Endothelial cell of umbilical vein (primary cell): ENCODE measurements around the gene SUCLG2. TPM values are rescaled to one million over a fixed set of nuclear protein-coding genes. Genes with fewer than 3 reads are reported as not detected.
A peak's percentile ranks its signal among the peaks of the same experiment; 100 is the strongest.

Experiments used
- BruUV-seq: library from RNA; stranded (reverse); fragments of 400-500 nt; replicated peaks from 2 replicates; lab custom pipeline; 2021; lab: Mats Ljungman, UMichigan
- CTCF ChIA-PET: fragments of 300-600, 350-600 bp; sonication (Branson Sonifier 250); formaldehyde crosslinking; loops from one replicate; lab custom pipeline; 2021; ENCODE audit warnings: antibody characterized with exemption, inconsistent platforms; lab: Charles Lee
- POLR2A ChIA-PET: fragments of 300-600, 350-600 bp; sonication (Branson Sonifier 250); formaldehyde crosslinking; loops from one replicate; lab custom pipeline; 2021; ENCODE audit warnings: antibody characterized with exemption, inconsistent platforms; lab: Charles Lee
- DNase-seq: peaks from one replicate; pipeline ENCODE4 v3.0.0-alpha.2; 2011; ENCODE audit warnings: low read depth, low spot score
- FAIRE-seq: peaks from 2 replicates; lab custom pipeline; 2011; peaks lifted over from hg19 to GRCh38; lab: Jason Lieb, UNC
- H2AFZ ChIP-seq: 2 replicates; pipeline ENCODE4 v1.6.0; 2012; ENCODE audit warnings: low read depth, low read length, control low read depth, inconsistent platforms
- H3K27ac ChIP-seq: 2 replicates; pipeline ENCODE4 v1.5.1; 2011; ENCODE audit warnings: low read depth, mild to moderate bottlenecking, control low read depth, low read length, moderate library complexity; ENCODE audit not compliant: insufficient read depth
- H3K27me3 ChIP-seq, 2 experiments: 2 replicates each; pipeline versions ENCODE4 v1.6.0 to v1.6.1; 2011; ENCODE audit warnings: low read length in 2 of 2, mixed read lengths in 1 of 2; ENCODE audit not compliant: control insufficient read depth in 2 of 2, insufficient read depth in 2 of 2
- H3K36me3 ChIP-seq, 2 experiments: 2 replicates in 1 of 2; 3 replicates in 1 of 2; pipeline ENCODE4 v1.5.1; 2011; ENCODE audit warnings: low read length in 2 of 2, mild to moderate bottlenecking in 1 of 2, moderate library complexity in 1 of 2; ENCODE audit not compliant: control insufficient read depth in 2 of 2, insufficient read depth in 2 of 2; ENCODE audit errors: extremely low read depth in 1 of 2
- H3K4me1 ChIP-seq: 3 replicates; pipeline ENCODE4 v1.5.1; 2011; ENCODE audit warnings: mild to moderate bottlenecking, low read length; ENCODE audit not compliant: control insufficient read depth, insufficient read depth; ENCODE audit errors: extremely low read depth
- H3K4me2 ChIP-seq: 2 replicates; pipeline ENCODE4 v1.6.1; 2011; ENCODE audit warnings: low read length, control low read depth, mixed read lengths; ENCODE audit not compliant: insufficient read depth
- H3K4me3 ChIP-seq, 3 experiments: fragments of 200-600 bp in 1 of 3; sonication (generic), shearing (Covaris generic) in 1 of 3; replicated peaks in 1 of 3; 2 replicates each; pipeline ENCODE4 v1.5.1; 2011 to 2016; ENCODE audit warnings: control low read depth in 3 of 3, low read length in 3 of 3, mild to moderate bottlenecking in 2 of 3, inconsistent platforms in 1 of 3, low read depth in 1 of 3, moderate library complexity in 1 of 3; ENCODE audit not compliant: insufficient read depth in 1 of 3
- H3K79me2 ChIP-seq: 2 replicates; pipeline ENCODE4 v1.6.0; 2012; ENCODE audit warnings: low read length, inconsistent platforms; ENCODE audit not compliant: control insufficient read depth, insufficient read depth
- H3K9ac ChIP-seq: replicated peaks from 2 replicates; pipeline ENCODE3; 2011; ENCODE audit warnings: low read length, control low read depth; ENCODE audit not compliant: insufficient read depth; ENCODE audit errors: extremely low read depth
- H3K9me1 ChIP-seq: replicated peaks from 3 replicates; pipeline ENCODE4 v1.6.0; 2011; ENCODE audit warnings: mild to moderate bottlenecking, low read length; ENCODE audit not compliant: control insufficient read depth, insufficient read depth; ENCODE audit errors: extremely low read depth
- H3K9me3 ChIP-seq: replicated peaks from 2 replicates; pipeline ENCODE4 v1.5.1; 2012; ENCODE audit warnings: low read length, inconsistent platforms; ENCODE audit not compliant: control insufficient read depth, insufficient read depth
- H4K20me1 ChIP-seq: replicated peaks from 2 replicates; pipeline ENCODE3; 2011; ENCODE audit warnings: mild to moderate bottlenecking, low read length; ENCODE audit not compliant: control insufficient read depth, insufficient read depth; ENCODE audit errors: extremely low read depth
- CTCF ChIP-seq, 2 donors: IDR thresholded peaks; 1 replicate in 1 of 2; 2 replicates in 1 of 2; pipeline ENCODE4 v1.5.1; 2011; ENCODE audit warnings: low read length in 2 of 2, mild to moderate bottlenecking in 2 of 2, moderate library complexity in 2 of 2, control low read depth in 1 of 2, inconsistent platforms in 1 of 2, low read depth in 1 of 2; ENCODE audit not compliant: insufficient read depth in 1 of 2; ENCODE audit errors: extremely low read depth in 1 of 2
- EZH2 ChIP-seq: IDR thresholded peaks from 2 replicates; pipeline ENCODE4 v1.6.1; 2012; ENCODE audit warnings: borderline replicate concordance, low read depth, mild to moderate bottlenecking, moderate library complexity, low read length, inconsistent platforms; ENCODE audit not compliant: severe bottlenecking
- FOS ChIP-seq: IDR thresholded peaks from 2 replicates; pipeline ENCODE4 v1.6.1; 2011; ENCODE audit warnings: mild to moderate bottlenecking, low read length, moderate library complexity, borderline replicate concordance; ENCODE audit not compliant: insufficient read depth
- GATA2 ChIP-seq: IDR thresholded peaks from 2 replicates; pipeline ENCODE4 v1.7.0; 2011; ENCODE audit warnings: low read depth, mild to moderate bottlenecking, moderate library complexity, mixed read lengths, low read length; ENCODE audit not compliant: insufficient read length, insufficient read depth
- JUN ChIP-seq: IDR thresholded peaks from 2 replicates; pipeline ENCODE4 v1.6.1; 2011; ENCODE audit warnings: borderline replicate concordance, low read depth; ENCODE audit not compliant: insufficient read length, insufficient read depth
- MAX ChIP-seq: IDR thresholded peaks from 2 replicates; pipeline ENCODE4 v1.6.1; 2011; ENCODE audit not compliant: insufficient read depth, insufficient read length
- MYC ChIP-seq: IDR thresholded peaks from one replicate; pipeline ENCODE4 v1.6.1; 2011; ENCODE audit warnings: mild to moderate bottlenecking, low read depth, low read length
- POLR2A ChIP-seq: IDR thresholded peaks from 2 replicates; pipeline ENCODE4 v1.6.1; 2012; ENCODE audit warnings: low read depth, mild to moderate bottlenecking, control low read depth, low read length
- dilution Hi-C: fragments of 300-500 bp; cut with MboI; formaldehyde crosslinking; loops from one replicate; pipeline ENCODE4 v1.15.0; 2019; ENCODE audit warnings: low sequenced_read_pairs; ENCODE audit not compliant: extremely low pct_ligation_motif_present
- intact Hi-C: fragments of 100-400 bp; cut with micrococcal nuclease; formaldehyde crosslinking; loops from one replicate; pipeline ENCODE4 v1.10.0; 2022
- polyA plus RNA-seq, 4 experiments: library from polyadenylated mRNA; depleted of rRNA in 3 of 4; stranded (reverse) in 3 of 4; unstranded in 1 of 4; fragments of >200 nt; gene quantifications; 2 replicates each; pipeline versions ENCODE4 v1.2.1 to v1.2.3, GENCODE V29; 2011 to 2012; ENCODE audit warnings: missing spikeins in 1 of 4
- total RNA-seq: library from RNA; stranded (reverse); gene quantifications from 2 replicates; pipeline ENCODE4 v1.2.3, GENCODE V29; 2021

Gene SUCLG2
- total and polyA plus RNA-seq, 2 donors (not counting 3 experiments of a cell fraction or from before 2014, with no cell fraction given) = 8.1 to 38.3 TPM

- H3K27ac ChIP-seq = no peak overlapping the region
- no TSS peak for BruUV-seq
- no peak for TF ChIP-seq POLR2A
- TF ChIP-seq EZH2 = no peak
- no peak for TF ChIP-seq CTCF (IDR thresholded peaks at IDR 0.05; ENCODE audit: extremely low read depth in 1 of 2, insufficient read depth in 1 of 2, low read depth in 1 of 2, low read length in 2 of 2)
- no peak for TF ChIP-seq MAX
- TF ChIP-seq GATA2 = no peak
- H4K20me1 ChIP-seq = no peaks in the 10 kb centered on the region
- H3K36me3 ChIP-seq = no peaks in the 10 kb centered on the region
- H3K9me3 ChIP-seq = no peaks in the 10 kb centered on the region
- no peak overlapping the region for H3K4me3 ChIP-seq
- no peak overlapping the region for H3K9ac ChIP-seq
- dilution Hi-C loops = no loop called here
- no peaks in the 10 kb centered on the region for H3K27me3 ChIP-seq
- no peak for DNase-seq
- no peaks in the 10 kb centered on the region for H3K79me2 ChIP-seq
- no peaks in the 10 kb centered on the region for H3K4me1 ChIP-seq
- no peaks in the 10 kb centered on the region for H3K9me1 ChIP-seq
- H3K4me2 ChIP-seq = no peak overlapping the region
- intact Hi-C loops = no loop called here
- H2AFZ ChIP-seq = no peak overlapping the region
- CTCF ChIA-PET = no interaction called here
- POLR2A ChIA-PET = no interaction called here
- FAIRE-seq = peak; percentile 50
Observed at GRCh38 chr3:67437789-67438188, 216.6 kb downstream of the SUCLG2 start.

- TF ChIP-seq JUN (no peak), POLR2A (no peak), GATA2 (peak; percentile 8), CTCF (IDR thresholded peaks at IDR 0.05; ENCODE audit: extremely low read depth in 1 of 2, insufficient read depth in 1 of 2, low read depth in 1 of 2, low read length in 2 of 2) (no peak), MYC (no peak), EZH2 (no peak), FOS (no peak)
- Histone ChIP-seq H3K4me1 (no peaks in the 10 kb centered on the region), H3K79me2 (no peaks in the 10 kb centered on the region), H3K27me3 (no peaks in the 10 kb centered on the region), H3K27ac (no peak overlapping the region), H3K36me3 (no peaks in the 10 kb centered on the region), H3K9me1 (no peaks in the 10 kb centered on the region), H3K9me3 (no peaks in the 10 kb centered on the region), H3K4me2 (no peak overlapping the region), H2AFZ (no peak overlapping the region), H3K9ac (no peak overlapping the region), H4K20me1 (no peaks in the 10 kb centered on the region), H3K4me3 (no peak overlapping the region)
- FAIRE-seq = no peak
- dilution Hi-C loops = no loop called here
- intact Hi-C loops = no loop called here
- DNase-seq = no peak
- BruUV-seq = no TSS peak
- ChIA-PET CTCF (no interaction called here), POLR2A (no interaction called here)
Observed at GRCh38 chr3:67437090-67437489, 217.3 kb downstream of the SUCLG2 start.
